Activated CD8-positive, alpha-beta T cell treated with anti-CD3 and anti-CD28 coated beads, Interleukin-2, amount 10 ng/mL, durations not matched to agents 7 days and 5 days (primary cell): ENCODE results near the gene KRTAP10-5. TPM values are rescaled to one million over a fixed set of nuclear protein-coding genes. Genes with fewer than 3 reads are reported as not detected.
A peak's percentile ranks its signal among the peaks of the same experiment; 100 is the strongest.
"Not testable (repeated sequence)": the region's sequence is repeated elsewhere in the genome, so short reads cannot be mapped to it uniquely, and the experiment has no call there.

Source experiments
- ATAC-seq: fragments of 150-1000 bp; cut with Tn5 transposase; one replicate; pipeline ENCODE4 v1.10.0; 2021; ENCODE audit warnings: moderate library complexity
- CTCF ChIA-PET: fragments of 350-600 bp; sonication (Branson Sonifier 250); formaldehyde crosslinking; loops from one replicate; lab custom pipeline; 2021; ENCODE audit warnings: antibody characterized with exemption; lab: Charles Lee
- POLR2A ChIA-PET: fragments of 350-600 bp; sonication (Branson Sonifier 250); formaldehyde crosslinking; loops from one replicate; lab custom pipeline; 2021; ENCODE audit warnings: antibody characterized with exemption; lab: Charles Lee
- DNase-seq: peaks from one replicate; pipeline ENCODE4 v3.0.0-alpha.2; 2020
- H3K27ac Mint-ChIP-seq: one replicate; pipeline ENCODE4 v1.8.0; 2021; ENCODE audit warnings: mild to moderate bottlenecking, mixed read lengths
- H3K27me3 Mint-ChIP-seq: one replicate; pipeline ENCODE4 v1.8.0; 2021; ENCODE audit warnings: low read depth, mixed read lengths
- H3K36me3 Mint-ChIP-seq: one replicate; pipeline ENCODE4 v1.8.0; 2021; ENCODE audit warnings: low read depth, mixed read lengths
- H3K4me1 Mint-ChIP-seq: one replicate; pipeline ENCODE4 v1.8.0; 2021; ENCODE audit warnings: low read depth, mixed read lengths
- H3K4me3 Mint-ChIP-seq: one replicate; pipeline ENCODE4 v1.8.0; 2021; ENCODE audit warnings: mild to moderate bottlenecking, mixed read lengths
- H3K9me3 Mint-ChIP-seq: one replicate; pipeline ENCODE4 v1.8.0; 2022; ENCODE audit warnings: mixed read lengths; ENCODE audit not compliant: insufficient read depth
- total RNA-seq, 2 experiments: library from RNA; stranded (reverse); gene quantifications; one replicate each; pipeline ENCODE4 v1.2.3, GENCODE V29; 2021

KRTAP10-5 gene
- total RNA-seq = not detected

DNA sequence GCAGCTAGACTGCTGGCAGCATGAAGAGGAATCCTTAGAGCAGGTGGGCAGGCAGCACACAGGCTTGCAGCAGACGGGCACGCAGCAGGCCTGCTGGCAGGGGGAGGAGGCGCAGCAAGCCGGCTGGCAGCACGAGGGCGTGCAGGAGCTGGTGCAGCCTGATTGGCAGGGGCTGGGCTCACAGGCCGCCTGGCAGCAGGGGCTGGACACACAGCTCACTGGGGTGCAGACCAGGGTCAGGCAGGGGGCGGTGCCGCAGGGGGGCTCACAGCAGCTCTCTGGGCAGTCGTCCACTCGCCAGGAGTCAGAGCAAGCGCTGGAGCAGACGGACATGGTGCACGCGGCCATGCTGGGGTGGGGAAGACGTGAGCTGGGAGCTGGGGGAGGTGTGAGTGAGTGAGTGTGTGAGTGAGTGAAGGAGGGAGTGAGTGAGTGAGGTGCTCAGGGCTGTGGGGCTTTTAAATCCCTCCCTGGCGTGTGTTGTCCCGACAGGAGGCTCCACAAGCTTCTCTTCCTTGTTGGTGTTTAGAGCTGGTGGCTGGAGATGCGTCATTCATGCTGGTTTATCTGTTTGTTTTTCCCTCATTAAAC lies at the start of gene KRTAP10-5:
Gene KRTAP10-5, minus strand, starts transcription at position 374 of the 591 bp plus-strand sequence. Its CDS starts 26 bp downstream, at position 348.
- POLR2A ChIA-PET, ATAC-seq, H3K27me3 Mint-ChIP-seq, DNase-seq, H3K27ac Mint-ChIP-seq, CTCF ChIA-PET, H3K4me1 Mint-ChIP-seq, H3K36me3 Mint-ChIP-seq, H3K4me3 Mint-ChIP-seq: not testable (repeated sequence)
- peaks cover 35% of the 10 kb centered on the region for H3K9me3 Mint-ChIP-seq

GRCh38 chr21:44628707-44629391 lies 48.4 kb upstream of the KRTAP10-5 start:
- no peak overlapping the region for H3K4me3 Mint-ChIP-seq
- CTCF ChIA-PET = no interaction called here
- peaks cover 47% of the 10 kb centered on the region for H3K9me3 Mint-ChIP-seq

DNA sequence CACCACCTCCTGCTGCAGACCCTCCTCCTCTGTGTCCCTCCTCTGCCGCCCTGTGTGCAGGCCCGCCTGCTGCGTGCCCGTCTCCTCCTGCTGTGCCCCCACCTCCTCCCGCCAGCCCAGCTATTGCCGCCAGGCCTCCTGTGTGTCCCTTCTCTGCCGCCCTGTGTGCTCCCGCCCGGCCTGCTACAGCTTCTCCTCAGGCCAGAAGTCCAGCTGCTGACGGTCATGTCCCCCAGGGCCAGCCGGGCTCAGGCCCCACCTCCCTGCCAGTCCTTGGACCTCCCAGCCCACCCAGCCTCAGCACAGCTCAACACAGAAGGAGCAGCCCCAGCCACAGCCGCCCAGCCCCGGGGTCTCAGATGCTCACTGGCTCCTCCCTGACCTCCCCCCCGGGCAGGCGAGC lies 47.4 kb upstream of the KRTAP10-5 start:
- peaks cover 48% of the 10 kb centered on the region for H3K9me3 Mint-ChIP-seq

More at GRCh38 chr21:44628707-44629391, 48.4 kb upstream of the KRTAP10-5 start:
- no peak overlapping the region for H3K27ac Mint-ChIP-seq
- H3K27me3 Mint-ChIP-seq = peaks cover 6% of the 10 kb centered on the region
- peaks cover 29% of the 10 kb centered on the region for H3K36me3 Mint-ChIP-seq
- DNase-seq = no peak
- POLR2A ChIA-PET = no interaction called here
- peaks cover 15% of the 10 kb centered on the region for H3K4me1 Mint-ChIP-seq
- no peak for ATAC-seq

GRCh38 chr21:44627181-44627822 lies 46.9 kb upstream of the KRTAP10-5 start:
- Mint-ChIP-seq H3K4me1 (peaks cover 15% of the 10 kb centered on the region), H3K9me3 (peaks cover 52% of the 10 kb centered on the region)

More for the DNA sequence above, 47.4 kb upstream of the KRTAP10-5 start:
- Mint-ChIP-seq H3K4me1 (peaks cover 15% of the 10 kb centered on the region), H3K36me3 (peaks cover 32% of the 10 kb centered on the region)
- POLR2A ChIA-PET, H3K27me3 Mint-ChIP-seq, ATAC-seq, H3K27ac Mint-ChIP-seq, DNase-seq, H3K4me3 Mint-ChIP-seq: not testable (repeated sequence)
- CTCF ChIA-PET = interaction anchor here (0.9 kb wide), 1 partner anchor 9 kb away, joined by 3 read pairs; no protein-coding TSS in a partner anchor

GRCh38 chr21:44626673-44627143 lies 46.3 kb upstream of the KRTAP10-5 start, which contains the start of gene KRTAP10-9:
TSS of gene KRTAP10-9 (plus strand) at chr21:44627093. CDS start at chr21:44627172, 79 bp downstream.
- ATAC-seq (no peak), DNase-seq (no peak)
- peaks cover 46% of the 10 kb centered on the region for H3K9me3 Mint-ChIP-seq
- CTCF ChIA-PET = no interaction called here
- H3K36me3 Mint-ChIP-seq = peaks cover 29% of the 10 kb centered on the region
- no peak within 1 kb of the TSS for H3K4me3 Mint-ChIP-seq
- POLR2A ChIA-PET = no interaction called here
- H3K27ac Mint-ChIP-seq = no peak within 1 kb of the TSS
- peaks cover 4% of the 10 kb centered on the region for H3K27me3 Mint-ChIP-seq
- peaks cover 15% of the 10 kb centered on the region for H3K4me1 Mint-ChIP-seq

More at GRCh38 chr21:44627181-44627822, 46.9 kb upstream of the KRTAP10-5 start:
- H3K27me3 Mint-ChIP-seq, H3K4me3 Mint-ChIP-seq, POLR2A ChIA-PET, H3K27ac Mint-ChIP-seq, ATAC-seq, DNase-seq: not testable (repeated sequence)
- CTCF ChIA-PET = interaction anchor here (0.9 kb wide), 1 partner anchor 8 kb away, joined by 3 read pairs; no protein-coding TSS in a partner anchor
- peaks cover 31% of the 10 kb centered on the region for H3K36me3 Mint-ChIP-seq

GRCh38 chr21:44626262-44626661 lies 45.9 kb upstream of the KRTAP10-5 start:
- POLR2A ChIA-PET = no interaction called here
- CTCF ChIA-PET = interaction anchor here (1.0 kb wide), 1 partner anchor 116 kb away, joined by 3 read pairs; no protein-coding TSS in a partner anchor
- H3K27ac Mint-ChIP-seq = no peak overlapping the region

DNA sequence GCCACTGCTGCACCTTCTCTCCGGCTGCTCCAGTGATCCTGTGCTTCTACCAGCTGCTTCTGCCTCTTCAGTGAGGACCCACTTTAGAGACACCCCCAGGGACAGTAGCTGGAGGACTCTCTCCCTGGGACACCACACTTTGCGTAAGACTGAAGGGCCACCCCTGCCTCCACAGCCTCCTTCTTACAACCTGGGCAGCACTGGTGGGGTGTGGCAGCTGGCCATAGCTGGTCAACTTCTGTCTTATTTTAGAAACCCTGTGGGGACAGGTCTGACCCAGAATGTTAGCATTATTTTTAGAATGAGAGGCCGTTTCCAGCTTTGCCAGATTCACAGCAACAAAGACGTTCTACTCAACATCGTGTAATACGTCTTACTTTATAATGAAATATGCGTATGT lies 45.4 kb upstream of the KRTAP10-5 start:
- Mint-ChIP-seq H3K9me3 (peaks cover 39% of the 10 kb centered on the region), H3K36me3 (peaks cover 24% of the 10 kb centered on the region), H3K4me1 (peaks cover 13% of the 10 kb centered on the region), H3K27ac (no peak overlapping the region), H3K27me3 (peaks cover 4% of the 10 kb centered on the region), H3K4me3 (no peak overlapping the region)
- ChIA-PET CTCF (interaction anchor here (1.0 kb wide), 1 partner anchor 115 kb away, joined by 3 read pairs; no protein-coding TSS in a partner anchor), POLR2A (interaction anchor here (0.6 kb wide), 1 partner anchor 24 kb away, joined by 3 read pairs; no protein-coding TSS in a partner anchor)
- no peak for ATAC-seq
- no peak for DNase-seq

More at GRCh38 chr21:44626262-44626661, 45.9 kb upstream of the KRTAP10-5 start:
- Mint-ChIP-seq H3K27me3 (peaks cover 4% of the 10 kb centered on the region), H3K4me1 (peaks cover 15% of the 10 kb centered on the region), H3K4me3 (no peak overlapping the region), H3K36me3 (peaks cover 26% of the 10 kb centered on the region), H3K9me3 (peaks cover 42% of the 10 kb centered on the region)
- ATAC-seq (no peak), DNase-seq (no peak)

DNA sequence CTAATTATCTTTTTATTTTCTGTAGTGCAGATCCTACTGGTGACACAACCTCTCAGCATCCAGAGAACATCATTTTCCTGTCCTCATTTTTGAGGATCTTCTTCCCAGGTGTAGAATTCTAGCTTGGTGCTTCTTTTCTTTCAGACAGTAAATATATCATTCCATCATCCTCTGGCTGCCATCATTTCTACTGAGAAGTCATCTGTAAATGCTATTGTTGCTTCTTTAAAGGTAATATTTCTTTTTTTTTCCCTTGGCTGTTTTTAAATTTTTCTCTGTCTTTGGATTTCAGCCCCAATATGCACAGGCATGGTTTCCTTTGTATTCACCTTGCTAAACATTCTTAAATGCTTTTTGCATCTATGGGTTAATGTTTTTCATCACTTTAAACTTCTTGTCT lies 43.2 kb upstream of the KRTAP10-5 start:
- peaks cover 33% of the 10 kb centered on the region for H3K36me3 Mint-ChIP-seq
- POLR2A ChIA-PET = no interaction called here
- H3K4me3 Mint-ChIP-seq = no peak overlapping the region
- H3K27me3 Mint-ChIP-seq = peaks cover 4% of the 10 kb centered on the region
- peaks cover 49% of the 10 kb centered on the region for H3K9me3 Mint-ChIP-seq
- DNase-seq (no peak), ATAC-seq (no peak)
- peaks cover 15% of the 10 kb centered on the region for H3K4me1 Mint-ChIP-seq
- H3K27ac Mint-ChIP-seq = no peak overlapping the region
- CTCF ChIA-PET = no interaction called here

GRCh38 chr21:44619886-44620285 lies 39.5 kb upstream of the KRTAP10-5 start:
- ChIA-PET POLR2A (no interaction called here), CTCF (interaction anchor here (1.3 to 2.1 kb wide), 2 partner anchors 8 to 38 kb away, joined by 3 to 7 read pairs; partner anchors contain the start of gene KRTAP12-3)
- peaks cover 39% of the 10 kb centered on the region for H3K36me3 Mint-ChIP-seq
- H3K27me3 Mint-ChIP-seq = peaks cover 4% of the 10 kb centered on the region
- H3K27ac Mint-ChIP-seq = peak overlapping the region; percentile 10
- no peak overlapping the region for H3K4me3 Mint-ChIP-seq
- ATAC-seq = no peak
- no peak for DNase-seq
- H3K9me3 Mint-ChIP-seq = peaks cover 53% of the 10 kb centered on the region
- H3K4me1 Mint-ChIP-seq = peaks cover 33% of the 10 kb centered on the region

DNA sequence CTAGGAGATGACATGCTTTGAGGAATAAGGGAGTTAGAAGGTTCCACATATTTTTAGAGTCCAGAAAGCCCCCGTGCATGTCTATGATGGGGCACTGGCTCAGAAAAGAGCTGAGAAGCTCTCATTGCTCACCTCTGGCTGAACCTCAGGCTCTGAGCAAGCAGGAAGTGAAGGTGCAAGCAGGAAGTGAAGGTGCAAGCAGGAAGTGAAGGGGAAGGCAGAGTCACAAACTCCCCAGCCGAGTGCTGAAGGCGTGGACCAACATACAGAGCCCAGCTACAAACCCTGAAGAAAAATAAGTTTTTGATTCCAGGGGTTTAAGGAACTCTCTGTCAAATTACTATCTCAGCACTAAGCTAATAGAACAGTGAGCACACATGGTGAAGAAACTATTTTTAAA lies 38.5 kb upstream of the KRTAP10-5 start:
- Mint-ChIP-seq H3K27me3 (no peaks in the 10 kb centered on the region), H3K4me3 (peak overlapping the region; percentile 45), H3K27ac (peak overlapping the region; percentile 89), H3K9me3 (peaks cover 43% of the 10 kb centered on the region), H3K4me1 (peaks cover 33% of the 10 kb centered on the region), H3K36me3 (peaks cover 33% of the 10 kb centered on the region)
- DNase-seq (peak; percentile 77), ATAC-seq (peak; percentile 98)
- POLR2A ChIA-PET = interaction anchor here (0.8 to 1.2 kb wide), 2 partner anchors 33 to 34 kb away, joined by 3 to 4 read pairs; no protein-coding TSS in a partner anchor
- CTCF ChIA-PET = interaction anchor here (0.7 to 2.1 kb wide), 7 partner anchors 8 to 523 kb away, joined by 3 to 7 read pairs (median 4); partner anchors contain the start of gene KRTAP12-3

- POLR2A ChIA-PET = interaction anchor here (0.8 to 1.2 kb wide), 2 partner anchors 33 to 35 kb away, joined by 3 to 4 read pairs; no protein-coding TSS in a partner anchor
- ATAC-seq = peak; percentile 29
Measured at GRCh38 chr21:44618504-44618903, 38.1 kb upstream of the KRTAP10-5 start.

More at GRCh38 chr21:44618504-44618903, 38.1 kb upstream of the KRTAP10-5 start:
- Mint-ChIP-seq H3K27ac (peak overlapping the region; percentile 89), H3K9me3 (peaks cover 39% of the 10 kb centered on the region), H3K4me1 (peaks cover 33% of the 10 kb centered on the region), H3K4me3 (peak overlapping the region; percentile 45), H3K36me3 (peaks cover 30% of the 10 kb centered on the region), H3K27me3 (no peaks in the 10 kb centered on the region)
- DNase-seq = no peak
- CTCF ChIA-PET = interaction anchor here (0.8 to 2.1 kb wide), 6 partner anchors 9 to 175 kb away, joined by 3 to 7 read pairs (median 4); partner anchors contain the start of gene KRTAP12-3
